Uterus (tissue), 4 donors: ENCODE measurements around the gene PDIA3. TPM values are rescaled to one million over a fixed set of nuclear protein-coding genes. Genes with fewer than 3 reads are reported as not detected.
"Not testable (repeated sequence)": the region's sequence is repeated elsewhere in the genome, so short reads cannot be mapped to it uniquely, and the experiment has no call there.

Experiments used
- DNase-seq, 2 donors: peaks; one replicate each; pipeline ENCODE4 v3.0.0-alpha.2; 2019 to 2020
- H3K27ac ChIP-seq, 2 donors: fragments of 200-600 bp; sonication (generic); 1 replicate in 1 of 2; 2 replicates in 1 of 2; pipeline ENCODE4 v1.5.1; 2016 to 2018
- H3K27me3 ChIP-seq, 2 donors: fragments of 200-600 bp; sonication (generic); one replicate each; pipeline ENCODE4 v1.5.1; 2018 to 2019; ENCODE audit warnings: control low read depth in 1 of 2
- H3K36me3 ChIP-seq, 2 donors: fragments of 200-600 bp; sonication (generic); one replicate each; pipeline ENCODE4 v1.5.1; 2019; ENCODE audit warnings: control low read depth in 1 of 2
- H3K4me1 ChIP-seq, 2 donors: fragments of 200-600 bp; sonication (generic); one replicate each; pipeline ENCODE4 v1.5.1; 2018 to 2019; ENCODE audit warnings: control low read depth in 1 of 2
- H3K4me3 ChIP-seq, 2 donors: fragments of 200-600 bp; sonication (generic); 1 replicate in 1 of 2; 2 replicates in 1 of 2; pipeline ENCODE4 v1.5.1; 2018 to 2019; ENCODE audit warnings: mild to moderate bottlenecking in 1 of 2
- H3K9me3 ChIP-seq, 2 donors: fragments of 200-600 bp; sonication (generic); one replicate each; pipeline ENCODE4 v1.5.1; 2019; ENCODE audit warnings: control low read depth in 1 of 2
- POLR2A ChIP-seq, 2 donors: fragments of 450-650 bp; IDR thresholded peaks; one replicate each; pipeline ENCODE4 v1.6.1; 2016; ENCODE audit warnings: antibody characterized with exemption in 2 of 2, mild to moderate bottlenecking in 1 of 2, moderate library complexity in 1 of 2
- intact Hi-C: fragments of 100-400 bp; cut with DNase I; formaldehyde crosslinking; loops from one replicate; pipeline ENCODE4 v1.15.1; 2023; ENCODE audit warnings: low total_unique reads
- total RNA-seq, 4 donors: library from RNA; depleted of rRNA in 3 of 4; stranded (reverse); fragments of >200 nt in 3 of 4; gene quantifications; one replicate each; pipeline versions ENCODE4 v1.1.0 to v1.2.4, GENCODE V29; 2014 to 2023
- TF ChIP-seq, protein P1 (sequence below), 4 experiments: fragments of 200-600 bp in 2 of 4; fragments of 450-650 bp in 2 of 4; sonication (generic) in 2 of 4; IDR thresholded peaks; one replicate each; pipeline ENCODE4 v1.5.1; 2016 to 2019; ENCODE audit warnings: antibody characterized with exemption in 4 of 4, mild to moderate bottlenecking in 2 of 4, moderate library complexity in 1 of 4
- donor health status: DM: yes; HTN: yes; CAD: no.

Gene PDIA3
- total RNA-seq, 4 donors from 2014 or later = 82.6 to 264 (median 188) TPM

GRCh38 chr15:43735416-43735815 lies 10.8 kb upstream of the PDIA3 start:
- intact Hi-C loops = no loop called here
- TF ChIP-seq, protein P1, sequence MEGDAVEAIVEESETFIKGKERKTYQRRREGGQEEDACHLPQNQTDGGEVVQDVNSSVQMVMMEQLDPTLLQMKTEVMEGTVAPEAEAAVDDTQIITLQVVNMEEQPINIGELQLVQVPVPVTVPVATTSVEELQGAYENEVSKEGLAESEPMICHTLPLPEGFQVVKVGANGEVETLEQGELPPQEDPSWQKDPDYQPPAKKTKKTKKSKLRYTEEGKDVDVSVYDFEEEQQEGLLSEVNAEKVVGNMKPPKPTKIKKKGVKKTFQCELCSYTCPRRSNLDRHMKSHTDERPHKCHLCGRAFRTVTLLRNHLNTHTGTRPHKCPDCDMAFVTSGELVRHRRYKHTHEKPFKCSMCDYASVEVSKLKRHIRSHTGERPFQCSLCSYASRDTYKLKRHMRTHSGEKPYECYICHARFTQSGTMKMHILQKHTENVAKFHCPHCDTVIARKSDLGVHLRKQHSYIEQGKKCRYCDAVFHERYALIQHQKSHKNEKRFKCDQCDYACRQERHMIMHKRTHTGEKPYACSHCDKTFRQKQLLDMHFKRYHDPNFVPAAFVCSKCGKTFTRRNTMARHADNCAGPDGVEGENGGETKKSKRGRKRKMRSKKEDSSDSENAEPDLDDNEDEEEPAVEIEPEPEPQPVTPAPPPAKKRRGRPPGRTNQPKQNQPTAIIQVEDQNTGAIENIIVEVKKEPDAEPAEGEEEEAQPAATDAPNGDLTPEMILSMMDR (IDR thresholded peaks at IDR 0.05) = no peak
- no peak for TF ChIP-seq POLR2A (IDR thresholded peaks at IDR 0.05)

DNA sequence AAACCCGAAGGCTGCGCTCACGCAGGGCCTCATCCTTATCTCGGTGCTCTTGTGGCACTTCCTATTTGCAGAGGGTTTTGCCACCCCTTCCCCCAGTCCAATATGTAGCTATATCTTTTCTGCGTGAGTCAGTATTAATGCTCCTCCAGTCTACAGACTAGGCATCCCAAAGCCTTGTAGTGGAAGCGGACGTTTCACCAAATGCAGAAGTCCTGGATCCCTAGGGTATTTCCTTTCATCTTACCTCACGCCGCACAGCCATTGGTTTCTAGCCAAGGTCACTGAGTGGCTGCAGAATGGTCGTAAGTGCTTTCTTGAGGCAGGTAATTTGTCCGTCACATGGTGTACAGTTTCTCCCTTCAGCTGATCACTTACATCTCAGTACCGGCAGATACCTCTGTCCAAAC lies 668 bp downstream of the PDIA3 start:
- Histone ChIP-seq H3K4me3 (peak overlapping the region; percentile 70), H3K27ac (peak overlapping the region; percentile 86 to 88), H3K4me1 (peaks cover 0 to 16% of the 10 kb centered on the region in 2 donors)
- DNase-seq, H3K9me3 ChIP-seq, intact Hi-C loops, H3K27me3 ChIP-seq, H3K36me3 ChIP-seq: not testable (repeated sequence)

More at GRCh38 chr15:43735416-43735815, 10.8 kb upstream of the PDIA3 start:
- no peak overlapping the region for H3K27ac ChIP-seq
- H3K4me1 ChIP-seq = no peaks in the 10 kb centered on the region
- no peak overlapping the region for H3K4me3 ChIP-seq
- H3K36me3 ChIP-seq = no peaks in the 10 kb centered on the region
- no peak for DNase-seq
- H3K27me3 ChIP-seq = no peaks in the 10 kb centered on the region
- no peaks in the 10 kb centered on the region for H3K9me3 ChIP-seq

DNA sequence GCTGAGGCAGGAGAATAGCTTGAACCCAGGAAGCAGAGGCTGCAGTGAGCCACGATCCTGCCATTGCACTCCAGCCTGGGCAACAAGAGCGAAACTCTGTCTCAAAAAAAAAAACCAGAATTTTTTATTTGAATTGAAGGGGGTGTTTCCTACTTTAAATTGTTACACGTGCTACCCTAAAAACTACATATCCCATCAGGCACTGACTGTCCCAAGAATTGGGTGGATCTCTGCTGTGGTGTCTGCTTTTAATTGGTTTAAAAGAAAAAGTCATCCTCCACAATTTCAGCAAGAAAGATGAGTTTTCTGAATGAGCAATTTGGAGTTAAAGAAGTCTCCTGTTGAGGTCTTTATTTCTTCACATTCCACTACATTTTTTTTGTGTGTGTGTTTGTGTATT lies 2.1 kb downstream of the PDIA3 start:
- no peak overlapping the region for H3K4me3 ChIP-seq
- H3K27me3 ChIP-seq = no peaks in the 10 kb centered on the region
- H3K27ac ChIP-seq = no peak overlapping the region
- H3K36me3 ChIP-seq = no peaks in the 10 kb centered on the region
- no peak for DNase-seq
- H3K9me3 ChIP-seq = no peaks in the 10 kb centered on the region
- intact Hi-C loops = no loop called here
- peaks cover 0 to 16% of the 10 kb centered on the region in 2 donors for H3K4me1 ChIP-seq
- TF ChIP-seq POLR2A (IDR thresholded peaks at IDR 0.05) = no peak
- TF ChIP-seq, protein P1 (IDR thresholded peaks at IDR 0.05) = no peak

DNA sequence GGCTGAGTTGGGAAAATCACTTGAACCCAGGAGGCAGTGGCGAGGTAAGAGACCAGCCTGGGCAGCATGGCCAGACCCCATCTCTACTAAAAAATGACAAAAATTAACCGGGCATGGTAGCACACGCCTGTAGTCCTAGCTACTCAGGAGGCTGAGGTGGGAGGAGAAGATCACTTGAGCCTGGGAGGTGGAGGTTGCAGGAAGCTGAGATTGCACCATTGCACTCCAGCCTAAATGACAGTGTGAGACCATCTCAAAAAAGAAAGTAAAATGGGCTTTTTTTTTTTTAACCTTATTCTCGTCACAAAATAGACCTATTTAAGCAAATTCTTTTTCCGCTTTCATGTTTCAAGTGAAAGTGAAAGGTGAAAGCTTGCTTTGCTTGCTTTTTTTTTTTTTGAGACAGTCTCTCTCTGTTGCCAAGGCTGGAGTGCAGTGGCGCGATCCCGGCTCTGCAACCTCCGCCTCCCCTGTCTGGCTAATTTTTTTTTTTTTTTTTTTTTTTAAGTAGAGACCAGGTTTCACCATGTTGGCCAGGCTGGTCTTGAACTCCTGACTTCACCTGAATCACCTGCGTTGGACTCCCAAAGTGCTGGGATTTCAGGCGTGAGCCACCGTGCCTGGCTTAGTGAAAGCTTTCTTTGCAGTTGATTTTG lies 3.6 kb downstream of the PDIA3 start:
- Histone ChIP-seq H3K4me1 (peaks cover 0 to 16% of the 10 kb centered on the region in 2 donors), H3K27ac (no peak overlapping the region)

DNA sequence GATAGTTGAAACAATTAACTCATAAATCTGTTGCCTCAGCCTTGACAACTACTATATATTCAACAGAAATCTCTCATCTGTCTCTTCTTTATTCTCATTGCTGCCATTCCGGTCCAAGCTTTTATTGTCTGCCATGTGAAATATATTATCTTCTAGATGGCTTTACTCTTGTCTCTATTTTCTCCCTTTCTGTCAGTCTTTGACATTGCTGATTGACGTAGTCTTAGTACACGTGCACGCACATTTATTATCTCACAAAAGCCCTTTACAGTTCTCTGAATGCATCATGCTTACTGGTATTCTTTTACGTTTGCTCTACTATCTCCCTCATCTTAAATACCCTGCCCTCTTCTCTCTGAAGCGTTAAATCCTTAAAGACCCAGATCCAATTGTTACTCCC lies 5.6 kb downstream of the PDIA3 start:
- Histone ChIP-seq H3K36me3 (no peaks in the 10 kb centered on the region), H3K27ac (no peak overlapping the region), H3K4me3 (no peak overlapping the region), H3K9me3 (no peaks in the 10 kb centered on the region), H3K27me3 (no peaks in the 10 kb centered on the region), H3K4me1 (peaks cover 0 to 16% of the 10 kb centered on the region in 2 donors)
- DNase-seq = no peak
- TF ChIP-seq, protein P1 (IDR thresholded peaks at IDR 0.05) = no peak
- no peak for TF ChIP-seq POLR2A (IDR thresholded peaks at IDR 0.05)
- intact Hi-C loops = no loop called here

More for the DNA sequence above, 3.6 kb downstream of the PDIA3 start:
- intact Hi-C loops = no loop called here
- Histone ChIP-seq H3K36me3 (no peaks in the 10 kb centered on the region), H3K4me3 (no peak overlapping the region), H3K27me3 (no peaks in the 10 kb centered on the region), H3K9me3 (no peaks in the 10 kb centered on the region)
- DNase-seq = no peak
- TF ChIP-seq, protein P1 (IDR thresholded peaks at IDR 0.05) = no peak
- TF ChIP-seq POLR2A (IDR thresholded peaks at IDR 0.05) = no peak
